ENCODE data around the gene ULK4.

GRCh38 chr3:41430391-41430790 is 531.5 kb downstream of the ULK4 start:
- TF ChIP-seq RAD21 (IDR thresholded peaks at IDR 0.05 in 1 of 2, conservative IDR thresholded peaks at IDR 0.05 in 1 of 2; ENCODE audit: low read depth in 2 of 2, low read length in 2 of 2) (no peak), MAX (IDR thresholded peaks at IDR 0.05) (no peak), SP2 (IDR thresholded peaks at IDR 0.05; ENCODE audit: low read length) (no peak), CHD2 (IDR thresholded peaks at IDR 0.05; ENCODE audit: low read length) (no peak), RNF2 (IDR thresholded peaks at IDR 0.05; ENCODE audit: borderline replicate concordance, low read depth, low read length, missing control alignments, poor library complexity, severe bottlenecking) (no peak), EZH2 (IDR thresholded peaks at IDR 0.05; ENCODE audit: low read depth, low read length, severe bottlenecking) (no peak)

Measured in H1 (cell line).